Uterus (tissue), 2 donors: Measurements from ENCODE around the gene GINM1.

Experiments used
- POLR2A ChIP-seq, 2 donors: fragments of 450-650 bp; IDR thresholded peaks; one replicate each; pipeline ENCODE4 v1.6.1; 2016; ENCODE audit warnings: antibody characterized with exemption in 2 of 2, mild to moderate bottlenecking in 1 of 2, moderate library complexity in 1 of 2
- TF ChIP-seq, protein P1 (sequence below), 4 experiments: fragments of 200-600 bp in 2 of 4; fragments of 450-650 bp in 2 of 4; sonication (generic) in 2 of 4; IDR thresholded peaks; one replicate each; pipeline ENCODE4 v1.5.1; 2016 to 2019; ENCODE audit warnings: antibody characterized with exemption in 4 of 4, mild to moderate bottlenecking in 2 of 4, moderate library complexity in 1 of 4

- TF ChIP-seq, protein P1, sequence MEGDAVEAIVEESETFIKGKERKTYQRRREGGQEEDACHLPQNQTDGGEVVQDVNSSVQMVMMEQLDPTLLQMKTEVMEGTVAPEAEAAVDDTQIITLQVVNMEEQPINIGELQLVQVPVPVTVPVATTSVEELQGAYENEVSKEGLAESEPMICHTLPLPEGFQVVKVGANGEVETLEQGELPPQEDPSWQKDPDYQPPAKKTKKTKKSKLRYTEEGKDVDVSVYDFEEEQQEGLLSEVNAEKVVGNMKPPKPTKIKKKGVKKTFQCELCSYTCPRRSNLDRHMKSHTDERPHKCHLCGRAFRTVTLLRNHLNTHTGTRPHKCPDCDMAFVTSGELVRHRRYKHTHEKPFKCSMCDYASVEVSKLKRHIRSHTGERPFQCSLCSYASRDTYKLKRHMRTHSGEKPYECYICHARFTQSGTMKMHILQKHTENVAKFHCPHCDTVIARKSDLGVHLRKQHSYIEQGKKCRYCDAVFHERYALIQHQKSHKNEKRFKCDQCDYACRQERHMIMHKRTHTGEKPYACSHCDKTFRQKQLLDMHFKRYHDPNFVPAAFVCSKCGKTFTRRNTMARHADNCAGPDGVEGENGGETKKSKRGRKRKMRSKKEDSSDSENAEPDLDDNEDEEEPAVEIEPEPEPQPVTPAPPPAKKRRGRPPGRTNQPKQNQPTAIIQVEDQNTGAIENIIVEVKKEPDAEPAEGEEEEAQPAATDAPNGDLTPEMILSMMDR (IDR thresholded peaks at IDR 0.05), result no peak
- no peak for TF ChIP-seq POLR2A (IDR thresholded peaks at IDR 0.05)
Measured at GRCh38 chr6:149544646-149545257, 21.4 kb upstream of the GINM1 start.
